OCI-LY1 (cell line): ENCODE results near the gene ZNF785.

ENCODE experiments used
- H2AFZ ChIP-seq: fragments of 200-600 bp; sonication (generic), shearing (Covaris generic); 2 replicates; pipeline ENCODE4 v1.6.0; 2014; ENCODE audit warnings: antibody characterized with exemption, mild to moderate bottlenecking, low read length
- H3F3A ChIP-seq: fragments of 200-600 bp; sonication (generic), shearing (Covaris generic); 2 replicates; pipeline ENCODE4 v1.6.0; 2014; ENCODE audit warnings: mild to moderate bottlenecking, antibody characterized with exemption, low read length, moderate library complexity; ENCODE audit not compliant: insufficient read depth
- H3K27ac ChIP-seq: fragments of 200-600 bp; sonication (generic); 2 replicates; pipeline ENCODE4 v1.5.1; 2014; ENCODE audit warnings: low read length, mixed run types, mild to moderate bottlenecking, low read depth; ENCODE audit not compliant: poor library complexity, severe bottlenecking
- H3K27me3 ChIP-seq: fragments of 200-600 bp; sonication (generic); 2 replicates; pipeline ENCODE4 v1.6.0; 2014; ENCODE audit warnings: antibody characterized with exemption, mild to moderate bottlenecking, low read length, moderate library complexity; ENCODE audit not compliant: insufficient read depth
- H3K36me3 ChIP-seq: fragments of 200-600 bp; sonication (generic); 2 replicates; pipeline ENCODE4 v1.6.1; 2014; ENCODE audit warnings: mild to moderate bottlenecking, antibody characterized with exemption, low read length, moderate library complexity, mixed read lengths; ENCODE audit not compliant: insufficient read depth
- H3K4me1 ChIP-seq: fragments of 200-600 bp; sonication (generic); 2 replicates; pipeline ENCODE4 v1.5.1; 2014; ENCODE audit warnings: mild to moderate bottlenecking, low read length, moderate library complexity; ENCODE audit not compliant: insufficient read depth, severe bottlenecking
- H3K4me2 ChIP-seq: fragments of 200-600 bp; sonication (generic), shearing (Covaris generic); 2 replicates; pipeline ENCODE4 v1.6.1; 2014; ENCODE audit warnings: low read length
- H3K4me3 ChIP-seq: fragments of 200-600 bp; sonication (generic); 2 replicates; pipeline ENCODE4 v1.5.1; 2014; ENCODE audit warnings: low read length, low read depth, mild to moderate bottlenecking, mixed read lengths; ENCODE audit not compliant: poor library complexity, severe bottlenecking
- H3K79me2 ChIP-seq: fragments of 200-600 bp; shearing (Covaris generic); 2 replicates; pipeline ENCODE4 v1.6.1; 2016; ENCODE audit warnings: mixed run types, low read length, mixed read lengths; ENCODE audit not compliant: insufficient read depth
- H3K9ac ChIP-seq: fragments of 200-600 bp; sonication (generic), shearing (Covaris generic); 2 replicates; pipeline ENCODE4 v1.6.1; 2014; ENCODE audit warnings: mild to moderate bottlenecking, low read length, mixed read lengths
- H3K9me2 ChIP-seq: fragments of 200-600 bp; sonication (generic), shearing (Covaris generic); 2 replicates; pipeline ENCODE4 v1.6.1; 2014; ENCODE audit warnings: low read depth, mild to moderate bottlenecking, low read length, mixed read lengths
- H3K9me3 ChIP-seq: fragments of 200-600 bp; shearing (Covaris generic); 2 replicates; pipeline ENCODE4 v1.6.1; 2014; ENCODE audit warnings: low read length, mixed read lengths
- H4K20me1 ChIP-seq: fragments of 200-600 bp; sonication (generic), shearing (Covaris generic); 2 replicates; pipeline ENCODE4 v1.6.0; 2016; ENCODE audit warnings: mild to moderate bottlenecking, low read length; ENCODE audit not compliant: insufficient read depth
- CTCF ChIP-seq: fragments of 200-600 bp; sonication (generic), shearing (Covaris generic); IDR thresholded peaks from 2 replicates; pipeline ENCODE4 v1.5.1; 2017; ENCODE audit warnings: mild to moderate bottlenecking, antibody characterized with exemption, low read length, moderate library complexity, mixed read lengths
- EZH2 ChIP-seq: fragments of 200-600 bp; sonication (generic), shearing (Covaris generic); IDR thresholded peaks from 2 replicates; pipeline ENCODE4 v1.8.0; 2017; ENCODE audit warnings: borderline replicate concordance, mixed run types, mild to moderate bottlenecking, antibody characterized with exemption, low read length, moderate library complexity, mixed read lengths

ZNF785 gene

GRCh38 chr16:30622455-30623032 is 37.0 kb upstream of the ZNF785 start:
- no peak overlapping the region for H2AFZ ChIP-seq
- H3F3A ChIP-seq: no peaks in the 10 kb centered on the region
- H3K27ac ChIP-seq: no peak overlapping the region
- H3K9ac ChIP-seq: no peak overlapping the region
- no peaks in the 10 kb centered on the region for H3K79me2 ChIP-seq
- no peak overlapping the region for H3K4me2 ChIP-seq
- no peaks in the 10 kb centered on the region for H3K9me2 ChIP-seq
- H3K27me3 ChIP-seq: peaks cover 4% of the 10 kb centered on the region; the same call in 1 of the 2 replicates
- H3K9me3 ChIP-seq: no peaks in the 10 kb centered on the region; the same call in 1 of the 2 replicates
- TF ChIP-seq CTCF (no peak), EZH2 (no peak)
- no peaks in the 10 kb centered on the region; the same call in 1 of the 2 replicates for H3K36me3 ChIP-seq
- no peak overlapping the region for H3K4me3 ChIP-seq
- H3K4me1 ChIP-seq: no peaks in the 10 kb centered on the region
- no peaks in the 10 kb centered on the region for H4K20me1 ChIP-seq

GRCh38 chr16:30621765-30622164 is 36.3 kb upstream of the ZNF785 start:
- no peak overlapping the region for H3K9ac ChIP-seq
- H3K27me3 ChIP-seq: peaks cover 4% of the 10 kb centered on the region; the same call in 1 of the 2 replicates
- H3K79me2 ChIP-seq: no peaks in the 10 kb centered on the region
- TF ChIP-seq EZH2 (no peak), CTCF (no peak)
- H3K4me1 ChIP-seq: no peaks in the 10 kb centered on the region
- no peaks in the 10 kb centered on the region for H3F3A ChIP-seq
- H3K36me3 ChIP-seq: no peaks in the 10 kb centered on the region; the same call in 1 of the 2 replicates
- no peak overlapping the region for H3K4me2 ChIP-seq
- no peak overlapping the region for H3K4me3 ChIP-seq
- H3K9me2 ChIP-seq: no peaks in the 10 kb centered on the region
- no peaks in the 10 kb centered on the region for H4K20me1 ChIP-seq
- H2AFZ ChIP-seq: no peak overlapping the region
- peaks cover 3% of the 10 kb centered on the region; the same call in 1 of the 2 replicates for H3K9me3 ChIP-seq
- H3K27ac ChIP-seq: no peak overlapping the region

GRCh38 chr16:30620169-30620568 is 34.7 kb upstream of the ZNF785 start:
- Histone ChIP-seq H2AFZ (no peak overlapping the region), H3F3A (no peaks in the 10 kb centered on the region), H3K9ac (no peak overlapping the region), H4K20me1 (no peaks in the 10 kb centered on the region), H3K27ac (no peak overlapping the region), H3K27me3 (peaks cover 4% of the 10 kb centered on the region; the same call in 1 of the 2 replicates), H3K79me2 (no peaks in the 10 kb centered on the region), H3K9me2 (no peaks in the 10 kb centered on the region), H3K4me2 (no peak overlapping the region), H3K9me3 (peaks cover 10% of the 10 kb centered on the region; the same call in 1 of the 2 replicates), H3K36me3 (no peaks in the 10 kb centered on the region; the same call in 1 of the 2 replicates), H3K4me3 (no peak overlapping the region), H3K4me1 (no peaks in the 10 kb centered on the region)
- TF ChIP-seq CTCF (no peak), EZH2 (no peak)
